Embryonic facial prominence (tissue), 1 donor: Measurements from ENCODE around the gene OR2K2.
"Not testable (repeated sequence)": the region's sequence is repeated elsewhere in the genome, so short reads cannot be mapped to it uniquely, and the experiment has no call there.

Source experiments
- DNase-seq: peaks from one replicate; pipeline ENCODE4 v3.0.0-alpha.2; 2016; ENCODE audit errors: extremely low spot score

OR2K2 gene, protein sequence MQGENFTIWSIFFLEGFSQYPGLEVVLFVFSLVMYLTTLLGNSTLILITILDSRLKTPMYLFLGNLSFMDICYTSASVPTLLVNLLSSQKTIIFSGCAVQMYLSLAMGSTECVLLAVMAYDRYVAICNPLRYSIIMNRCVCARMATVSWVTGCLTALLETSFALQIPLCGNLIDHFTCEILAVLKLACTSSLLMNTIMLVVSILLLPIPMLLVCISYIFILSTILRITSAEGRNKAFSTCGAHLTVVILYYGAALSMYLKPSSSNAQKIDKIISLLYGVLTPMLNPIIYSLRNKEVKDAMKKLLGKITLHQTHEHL

DNA sequence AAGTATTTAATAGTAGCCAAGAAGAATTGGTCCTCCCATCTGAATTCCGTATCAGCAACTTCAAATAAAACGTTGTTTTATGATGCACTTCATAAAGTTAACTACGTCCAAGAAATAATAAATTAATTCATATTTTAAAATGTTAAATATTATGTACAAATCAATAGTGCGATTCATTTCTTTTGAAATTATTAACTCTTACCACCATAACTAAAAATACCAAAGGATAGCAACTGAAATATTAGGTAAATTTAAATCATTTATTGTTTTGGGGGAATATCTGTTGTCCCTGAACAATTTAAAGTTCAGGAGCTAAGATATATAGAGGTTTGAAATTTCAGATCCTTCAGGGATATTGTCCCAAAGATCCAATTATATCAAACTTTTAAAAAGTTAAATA, at the start of gene OR2K2:
Gene OR2K2, minus strand, starts transcription at position 101 of the 400 bp plus-strand sequence. CDS start 1,791 bp downstream, outside the sequence.
- no peak for DNase-seq

DNA sequence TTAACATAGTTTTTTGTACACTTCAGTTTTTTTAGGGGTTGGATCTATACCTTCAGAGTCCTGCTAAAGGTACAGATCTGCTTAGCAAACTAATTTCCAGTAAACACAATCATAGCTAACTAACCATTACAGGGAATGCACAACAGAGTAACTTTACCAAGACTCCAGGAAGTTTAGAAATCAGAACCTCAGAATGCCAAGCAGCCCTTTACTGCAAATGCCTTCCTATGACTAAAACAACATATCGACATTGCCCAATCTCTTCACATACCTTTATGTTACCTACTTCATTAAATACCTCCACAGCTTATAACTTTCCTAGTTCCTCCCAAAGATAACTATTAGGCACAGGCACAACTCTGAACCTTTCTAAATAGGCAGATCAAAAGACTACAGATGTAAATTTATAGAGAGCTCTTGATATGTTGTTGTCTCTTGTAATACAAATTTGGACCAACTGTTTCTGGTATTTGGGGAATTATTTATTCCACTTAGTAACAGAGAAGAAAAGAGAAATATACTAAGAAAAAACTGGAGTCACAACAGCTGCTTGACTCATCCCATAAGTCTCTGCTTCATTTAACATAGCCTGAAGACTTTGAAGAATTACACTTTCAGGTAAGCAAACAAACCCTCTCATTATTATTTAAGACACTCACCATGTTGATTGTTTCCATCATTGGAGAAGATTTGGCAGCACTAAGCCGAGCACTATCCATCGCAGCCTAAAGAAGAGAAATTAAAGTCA, 46.0 kb upstream of the OR2K2 start:
- DNase-seq: no peak

DNA sequence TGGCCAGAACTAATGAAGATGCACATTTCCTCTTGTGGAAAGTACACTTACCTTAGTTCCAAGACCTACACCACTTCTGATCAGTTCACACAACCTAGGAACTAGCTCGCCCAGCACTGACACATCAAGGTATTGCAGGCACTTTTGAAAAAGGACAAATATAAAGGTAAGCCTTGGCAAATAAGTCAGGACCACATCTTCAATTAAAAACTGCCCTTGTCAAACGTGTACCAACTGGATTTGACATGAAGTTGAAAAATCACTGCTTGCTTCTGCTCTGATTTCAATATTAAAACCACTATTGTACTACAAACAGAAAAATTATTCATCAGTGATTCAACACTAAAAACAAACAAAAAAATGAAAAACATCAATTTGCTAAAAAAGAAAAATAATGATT, 45.0 kb upstream of the OR2K2 start:
- no peak for DNase-seq

DNA sequence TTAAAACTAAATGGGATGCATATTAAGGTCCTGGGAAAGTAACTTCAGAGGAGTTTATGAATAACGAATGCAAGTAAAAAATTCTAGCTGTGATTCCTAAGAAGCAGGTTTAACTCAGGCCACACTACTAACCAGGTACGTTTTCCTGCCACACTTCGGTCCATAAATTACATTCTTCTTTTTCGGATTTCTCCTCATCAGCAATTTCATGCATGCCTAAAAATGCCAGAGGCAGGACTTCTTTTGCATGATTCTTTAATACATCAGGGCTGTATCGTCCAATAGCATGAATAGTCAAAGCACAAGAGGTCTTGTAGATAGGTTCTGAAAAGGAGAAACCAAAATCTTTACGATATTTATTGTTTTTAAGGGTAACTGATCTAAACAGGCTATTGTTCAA, 42.3 kb upstream of the OR2K2 start:
- no peak for DNase-seq

DNA sequence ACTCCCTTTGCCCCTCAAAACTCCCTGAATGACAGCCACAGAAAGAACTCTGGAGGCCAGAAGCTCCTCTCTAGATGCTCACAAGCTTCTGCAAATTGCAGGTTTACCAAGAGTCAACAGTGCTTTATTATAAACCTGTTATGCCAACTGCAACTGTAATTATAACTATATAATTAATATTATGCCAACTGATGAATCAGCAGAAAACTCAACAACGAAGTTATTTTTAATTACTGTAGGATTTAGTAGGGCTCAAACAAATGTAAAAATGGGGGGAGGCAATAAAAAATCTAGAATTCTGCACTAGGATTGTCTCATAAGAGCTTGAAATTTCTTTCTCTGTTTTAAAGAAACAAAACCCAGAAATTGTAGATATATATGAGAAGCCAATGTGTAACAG, 37.0 kb upstream of the OR2K2 start:
- DNase-seq: no peak

DNA sequence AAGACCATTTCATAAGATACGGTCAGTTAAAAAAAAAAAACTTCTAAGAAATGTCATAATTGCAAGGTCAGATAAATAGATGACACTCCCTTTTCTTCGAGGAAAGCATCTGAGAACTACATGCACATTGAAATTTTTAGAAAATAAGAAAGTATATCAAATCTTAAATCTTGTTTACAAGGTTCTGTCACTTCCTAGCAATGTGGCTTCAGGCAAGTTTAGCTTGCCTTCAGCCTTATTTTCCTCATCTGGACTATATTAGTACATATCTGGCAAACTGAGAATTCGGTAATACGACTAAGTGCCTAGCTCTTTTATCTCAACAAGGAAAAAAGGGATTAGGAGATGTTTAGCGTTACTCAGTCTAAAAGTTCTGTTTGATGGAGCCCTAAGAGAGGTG, 32.5 kb upstream of the OR2K2 start:
- DNase-seq: no peak

DNA sequence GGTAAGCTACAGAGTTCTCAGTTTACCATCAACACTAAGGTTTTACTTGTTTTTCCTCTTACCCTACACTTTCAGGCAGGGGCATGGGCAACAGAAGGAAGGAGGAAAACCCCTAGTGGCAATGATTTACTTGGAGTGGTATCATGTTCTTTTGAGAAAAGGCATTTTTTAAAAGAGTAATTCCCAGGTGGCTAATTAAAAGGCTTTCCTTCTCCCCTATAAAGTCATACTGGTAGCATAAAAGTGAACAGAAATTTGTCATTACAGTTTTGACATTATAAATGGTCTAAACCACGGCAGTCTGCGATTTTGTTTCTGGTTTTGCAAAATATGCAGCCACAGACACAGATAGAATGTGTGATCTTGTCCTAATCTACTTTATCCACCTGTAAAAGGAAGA, 30.9 kb upstream of the OR2K2 start:
- DNase-seq: no peak

DNA sequence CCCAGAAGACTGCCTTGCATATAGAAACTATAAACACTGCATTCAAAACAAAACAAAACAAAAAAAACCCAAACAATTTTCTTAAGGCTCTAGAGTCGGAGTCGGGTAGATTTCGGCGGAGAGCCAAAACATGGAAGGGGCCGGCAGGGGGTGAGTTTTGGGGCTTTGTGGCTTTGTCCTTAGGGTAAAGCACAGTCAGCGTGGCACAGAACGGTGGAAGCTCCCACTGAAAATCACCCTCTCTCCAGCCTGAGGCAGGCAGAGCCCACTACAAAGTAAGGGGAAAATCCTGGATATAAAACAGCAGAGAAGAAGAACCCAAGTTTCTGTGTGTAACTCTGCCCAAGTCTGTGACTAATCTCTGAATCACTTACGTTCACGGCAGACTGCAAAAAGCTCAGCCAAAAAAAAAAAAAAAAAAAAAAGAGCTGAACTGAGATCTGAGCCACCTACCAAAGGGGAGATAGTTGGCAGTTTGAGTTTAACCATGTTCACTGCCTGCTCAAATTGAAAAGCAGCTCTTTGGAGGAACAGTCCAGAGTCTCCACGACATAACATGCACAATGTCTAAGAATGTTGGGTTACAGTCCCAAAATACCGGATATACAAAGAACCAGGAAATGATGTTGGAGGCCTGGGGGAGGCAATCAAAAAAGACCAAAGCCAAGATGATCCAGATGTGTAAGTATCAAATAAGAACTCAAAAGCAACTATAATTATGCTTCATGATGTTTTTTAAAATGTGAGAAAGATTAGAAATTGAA, 26.6 kb upstream of the OR2K2 start:
- peak; percentile 39 for DNase-seq

DNA sequence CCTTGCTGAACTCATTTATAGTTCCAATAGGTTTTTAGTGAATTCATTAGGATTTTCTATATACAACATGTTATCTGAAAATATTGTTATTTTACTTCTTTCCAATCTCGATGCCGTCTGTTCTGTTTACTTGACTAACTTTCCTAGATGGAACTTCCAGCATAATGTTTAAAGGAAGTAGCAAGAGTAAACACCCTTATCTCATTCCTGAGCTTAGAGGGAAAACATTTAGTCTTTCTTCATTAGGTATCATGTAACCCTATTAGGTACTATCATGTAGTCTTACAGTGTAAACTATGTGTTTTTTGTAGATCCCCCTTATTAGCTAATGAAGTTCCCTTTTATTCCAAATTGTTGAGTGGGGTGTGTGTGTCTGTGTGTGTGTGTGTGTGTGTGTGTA, 22.5 kb upstream of the OR2K2 start:
- no peak for DNase-seq

DNA sequence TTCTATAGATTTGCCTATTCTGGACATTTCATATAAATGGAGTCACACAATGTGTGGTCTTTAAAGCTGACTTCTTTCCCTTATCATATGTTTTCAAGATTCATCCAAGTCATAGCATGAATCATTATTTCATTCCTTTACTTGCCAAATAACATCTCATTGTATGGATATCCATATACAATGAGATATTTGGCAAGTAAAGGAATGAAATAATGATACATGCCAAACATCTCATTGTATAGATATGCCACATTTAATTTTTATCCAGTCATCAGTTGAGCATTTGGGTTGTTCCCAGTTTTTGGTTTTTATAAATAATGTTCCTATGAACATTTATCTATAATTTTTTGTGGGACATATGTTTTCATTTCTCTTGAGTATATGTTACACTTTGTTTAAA, 20.5 kb upstream of the OR2K2 start:
- DNase-seq: no peak

DNA sequence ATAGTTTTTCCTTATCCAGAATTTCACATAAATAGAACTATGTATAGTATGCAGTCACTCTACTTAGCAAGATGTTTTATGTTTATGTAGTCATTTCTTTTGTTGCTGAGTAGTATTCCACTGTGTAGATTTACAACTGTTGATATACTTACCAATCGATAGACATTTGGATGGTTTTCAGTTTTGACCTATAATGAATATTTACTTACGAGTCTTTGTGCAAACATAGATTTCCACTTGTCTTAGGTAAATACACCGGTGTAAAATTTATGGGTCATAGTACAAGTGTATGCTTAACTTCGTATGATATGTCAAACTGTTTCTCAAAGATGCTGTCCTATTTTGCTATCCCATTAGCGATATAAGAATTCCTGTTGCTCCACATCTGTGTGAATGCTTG, 19.7 kb upstream of the OR2K2 start:
- DNase-seq: no peak

DNA sequence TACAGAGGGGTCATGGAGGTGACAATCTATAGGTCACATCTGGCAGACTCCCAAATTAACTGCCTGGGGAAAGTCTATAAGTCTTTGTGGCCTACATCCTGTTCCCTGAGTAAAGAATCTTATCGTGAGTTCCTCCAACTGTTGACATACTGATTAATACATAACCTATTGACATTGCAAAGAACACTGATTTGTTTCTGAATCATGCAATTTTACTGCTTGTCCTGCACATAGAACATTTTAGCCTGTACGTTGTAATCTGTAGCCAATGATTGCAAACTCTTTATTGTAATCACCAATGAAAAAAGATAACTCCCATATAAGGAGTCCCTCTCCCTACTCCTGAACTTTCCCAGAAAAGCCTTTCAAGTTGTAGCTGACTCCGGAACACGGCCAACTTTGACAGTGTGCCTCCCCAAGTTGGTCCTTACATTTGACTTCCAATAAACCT, 18.8 kb upstream of the OR2K2 start:
- no peak for DNase-seq

DNA sequence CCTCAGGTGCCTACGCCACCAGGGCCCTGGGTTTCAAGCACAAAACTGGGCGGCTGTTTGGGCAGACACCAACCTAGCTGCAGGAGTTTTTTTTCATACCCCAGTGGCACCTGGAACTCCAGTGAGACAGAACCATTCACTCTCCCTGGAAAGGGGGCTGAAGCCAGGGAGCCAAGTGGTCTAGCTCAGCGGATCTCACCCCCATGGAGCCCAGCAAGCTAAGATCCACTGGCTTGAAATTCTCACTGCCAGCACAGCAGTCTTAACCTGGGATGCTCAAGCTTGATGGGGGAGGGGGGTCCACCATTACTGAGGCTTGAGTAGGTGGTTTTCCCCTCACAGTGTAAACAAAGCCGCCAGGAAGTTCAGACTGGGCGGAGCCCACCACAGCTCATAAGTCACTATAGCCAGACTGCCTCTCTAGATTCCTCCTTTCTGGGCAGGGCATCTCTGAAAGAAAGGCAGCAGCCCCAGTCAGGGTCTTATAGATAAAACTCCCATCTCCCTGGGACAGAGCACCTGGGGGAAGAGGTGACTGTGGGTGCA, 4.4 kb upstream of the OR2K2 start:
- not testable (repeated sequence) for DNase-seq

DNA sequence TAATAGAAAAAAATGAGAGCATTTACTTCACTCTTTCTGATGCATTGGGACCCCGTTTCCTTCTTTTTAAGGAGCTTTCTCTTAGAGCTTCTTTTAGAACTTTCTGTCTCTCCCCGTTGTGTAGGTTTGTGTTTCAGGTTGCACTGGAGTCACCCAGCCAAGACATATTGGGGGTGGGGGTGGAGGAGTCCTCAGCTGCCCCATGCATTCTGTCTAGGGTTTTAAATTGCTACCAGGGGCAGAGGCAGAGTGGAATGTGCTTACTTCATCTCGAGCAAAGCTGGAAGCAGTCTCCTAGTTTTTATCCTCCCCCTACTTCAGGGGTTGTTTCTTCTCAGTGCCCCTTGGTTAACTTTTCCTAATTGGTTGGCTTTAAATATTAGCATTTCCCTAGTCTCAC, 9.4 kb downstream of the OR2K2 start:
- DNase-seq: no peak

DNA sequence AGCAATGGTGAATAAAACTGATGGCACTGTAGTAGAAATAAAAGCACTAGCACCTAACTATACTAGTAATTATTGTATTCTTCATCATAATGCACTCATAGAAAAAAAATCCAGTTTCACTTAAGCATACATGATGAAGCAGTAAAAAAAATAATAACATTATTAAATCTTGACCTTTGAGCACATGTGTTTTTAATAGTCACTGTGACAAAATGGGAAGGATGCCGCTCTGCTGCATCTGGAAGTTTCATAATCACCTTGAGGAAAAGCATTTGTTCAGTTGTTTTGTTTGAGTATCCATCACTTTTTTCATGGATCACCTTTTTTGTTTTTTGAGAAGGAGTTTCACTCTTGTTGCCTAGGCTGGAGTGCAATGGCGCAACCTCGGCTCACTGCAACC, 13.2 kb downstream of the OR2K2 start:
- DNase-seq: no peak

DNA sequence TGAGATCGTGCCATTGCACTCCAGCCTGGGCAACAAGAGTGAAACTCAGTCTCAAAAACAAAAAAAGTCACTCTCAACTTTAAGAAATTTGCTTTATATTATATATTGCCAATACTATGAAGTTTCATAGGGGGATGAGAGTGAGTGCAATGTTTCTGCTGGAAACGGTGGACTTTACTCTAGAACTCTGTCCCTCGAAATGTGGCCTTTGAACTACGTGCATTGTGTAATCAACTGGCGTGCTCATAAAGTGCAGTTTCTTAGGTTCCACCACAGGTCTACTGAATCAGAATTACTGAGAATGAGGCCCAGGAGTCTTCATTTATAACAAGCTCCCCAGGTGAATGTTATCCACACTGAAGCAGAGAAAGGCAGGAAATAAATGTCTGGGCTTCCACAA, 24.1 kb downstream of the OR2K2 start:
- DNase-seq: no peak

DNA sequence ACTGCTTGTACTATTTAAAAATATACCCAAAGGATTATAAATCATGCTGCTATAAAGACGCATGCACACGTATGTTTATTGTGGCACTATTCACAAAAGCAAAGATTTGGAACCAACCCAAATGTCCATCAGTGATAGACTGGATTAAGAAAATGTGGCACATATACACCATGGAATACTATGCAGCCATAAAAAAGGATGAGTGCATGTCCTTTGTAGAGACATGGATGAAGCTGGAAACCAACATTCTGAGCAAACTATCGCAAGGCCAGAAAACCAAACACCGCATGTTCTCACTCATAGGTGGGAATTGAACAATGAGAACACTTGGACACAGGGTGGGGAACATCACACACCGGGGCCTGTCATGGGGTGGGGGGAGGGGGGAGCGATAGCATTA, 26.0 kb downstream of the OR2K2 start:
- DNase-seq: not testable (repeated sequence)

DNA sequence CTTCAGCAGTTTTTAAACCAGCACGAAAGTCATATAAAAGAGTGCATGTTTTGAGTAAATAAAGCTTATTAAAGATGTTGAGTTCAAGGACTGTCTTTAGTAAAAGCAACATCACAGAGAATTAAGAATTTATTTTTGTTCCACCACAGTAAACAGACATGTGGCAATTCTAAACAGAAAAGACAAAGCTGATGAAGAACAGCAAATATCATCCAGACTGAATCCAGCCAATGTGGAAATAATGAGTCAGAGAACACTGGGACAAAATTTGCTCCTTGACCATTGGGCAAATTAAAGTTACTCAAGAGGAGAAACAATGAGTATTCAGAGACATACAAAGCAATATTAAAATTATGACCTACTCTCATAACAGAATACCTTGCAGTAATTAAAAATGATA, 28.8 kb downstream of the OR2K2 start:
- no peak for DNase-seq

DNA sequence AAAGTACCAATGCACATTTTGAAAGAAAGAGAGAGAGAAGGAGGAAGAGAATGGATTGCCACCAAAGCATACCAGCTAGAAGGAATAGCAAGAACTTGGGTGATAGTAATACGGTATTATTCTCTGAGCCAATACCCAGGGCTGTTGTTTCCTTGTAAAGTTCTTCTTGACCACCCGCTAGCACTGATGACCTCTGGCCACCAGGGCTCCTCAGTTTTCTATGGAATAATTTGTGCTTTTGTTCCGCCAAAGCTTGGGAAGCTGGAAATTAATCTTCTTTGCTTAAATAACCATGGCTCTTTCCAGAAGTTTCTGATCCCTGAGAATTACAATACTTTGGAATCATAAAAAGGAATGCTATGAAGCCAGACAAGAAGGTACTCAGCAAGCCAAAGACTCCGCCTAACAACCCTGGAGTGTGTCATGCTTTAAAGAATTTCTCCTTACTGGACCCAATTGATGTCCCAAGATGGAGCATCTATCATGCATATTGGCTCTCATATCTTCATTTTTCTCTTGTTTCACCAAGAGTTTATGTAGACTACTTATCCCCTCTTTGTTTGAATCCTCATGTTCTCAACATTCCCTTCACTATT, 29.8 kb downstream of the OR2K2 start:
- no peak for DNase-seq

DNA sequence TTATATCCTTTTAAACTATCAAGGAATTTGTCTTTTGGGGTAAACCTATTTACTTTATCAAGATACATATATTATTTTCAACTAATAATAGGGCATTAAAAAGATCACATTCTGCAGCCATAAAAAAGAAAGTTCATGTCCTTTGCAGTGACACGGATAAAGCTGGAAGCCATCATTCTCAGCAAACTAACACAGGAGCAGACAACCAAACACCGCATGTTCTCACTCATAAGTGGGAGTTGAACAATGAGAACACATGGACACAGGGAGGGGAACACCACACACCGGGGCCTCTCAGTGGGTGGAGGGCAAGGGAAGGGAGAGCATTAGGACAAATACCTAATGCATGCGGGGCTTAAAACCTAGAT, 30.4 kb downstream of the OR2K2 start:
- DNase-seq: not testable (repeated sequence)

DNA sequence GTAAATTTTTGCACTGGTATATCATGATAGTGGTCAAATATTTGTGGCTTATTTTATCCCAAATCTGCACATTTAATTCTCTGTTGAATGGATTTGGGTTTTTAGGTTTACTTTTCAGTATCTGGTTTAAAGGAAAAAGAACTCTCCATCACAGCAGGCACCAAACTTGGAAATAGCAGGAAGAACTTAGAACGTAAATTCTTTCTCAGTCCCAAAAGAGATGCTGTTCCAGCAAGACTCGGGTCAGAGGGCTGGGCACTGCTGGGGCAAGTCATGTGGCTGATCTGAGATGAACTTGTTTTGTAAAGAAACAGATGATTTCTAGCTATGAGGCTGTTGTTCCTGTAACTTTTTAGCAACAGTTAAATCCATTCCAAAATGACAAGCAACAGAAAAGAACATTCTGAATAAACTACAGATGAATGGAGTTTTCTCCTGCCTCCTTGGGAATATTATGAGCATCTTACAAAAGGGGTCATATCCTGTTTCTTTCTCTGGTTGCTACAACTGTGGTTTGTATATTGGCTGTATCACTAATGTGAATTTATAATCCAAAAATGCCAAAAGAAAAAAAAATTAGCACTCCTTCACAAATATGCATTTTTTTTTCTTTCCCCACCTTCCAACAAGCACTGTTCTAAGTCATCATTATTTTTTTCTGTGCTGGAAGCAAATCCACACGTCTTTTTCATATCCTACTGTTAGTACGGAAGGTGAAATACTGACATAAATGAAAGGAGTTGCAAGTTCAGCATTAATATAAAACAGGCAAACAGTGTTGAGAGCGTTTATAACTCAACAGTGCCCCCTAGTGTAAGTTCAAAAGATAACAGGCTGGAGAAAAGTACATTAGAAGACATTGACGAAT, 31.1 kb downstream of the OR2K2 start:
- DNase-seq: peak; percentile 82
